GM23338 (cell line): ENCODE data around the gene CCDC38. TPM values are rescaled to one million over a fixed set of nuclear protein-coding genes. Genes with fewer than 3 reads are reported as not detected.

Source experiments
- ATAC-seq: fragments of 200-7000 bp; cut with Tn5 transposase; 3 replicates; pipeline ENCODE4 v1.9.1; 2020
- DNase-seq: peaks from one replicate; pipeline ENCODE4 v3.0.0-alpha.2; 2015; ENCODE audit warnings: low spot score
- H2AFZ ChIP-seq: fragments of 200-600 bp; sonication (generic); 2 replicates; pipeline ENCODE4 v1.8.0; 2016; ENCODE audit warnings: antibody characterized with exemption, mild to moderate bottlenecking, moderate library complexity
- H3F3A ChIP-seq: fragments of 200-600 bp; sonication (generic); replicated peaks from 2 replicates; pipeline ENCODE4 v1.8.0; 2017; ENCODE audit warnings: antibody characterized with exemption, mixed run types, low read depth
- H3K27ac ChIP-seq: fragments of 200-600 bp; sonication (generic); 2 replicates; pipeline ENCODE4 v1.6.1; 2016; ENCODE audit warnings: low read depth
- H3K27me3 ChIP-seq: fragments of 200-600 bp; sonication (generic); 2 replicates; pipeline ENCODE4 v1.8.0; 2016; ENCODE audit warnings: mild to moderate bottlenecking, mixed run types, moderate library complexity; ENCODE audit not compliant: insufficient read depth
- H3K36me3 ChIP-seq: fragments of 200-600 bp; sonication (generic); 2 replicates; pipeline ENCODE4 v1.8.0; 2016; ENCODE audit warnings: mild to moderate bottlenecking; ENCODE audit not compliant: insufficient read depth
- H3K4me1 ChIP-seq: fragments of 200-600 bp; sonication (generic); 2 replicates; pipeline ENCODE4 v1.8.0; 2016; ENCODE audit warnings: mild to moderate bottlenecking, moderate library complexity; ENCODE audit not compliant: insufficient read depth
- H3K4me2 ChIP-seq: fragments of 200-600 bp; sonication (generic); 2 replicates; pipeline ENCODE4 v1.7.1; 2017; ENCODE audit warnings: mixed run types
- H3K4me3 ChIP-seq: fragments of 200-600 bp; sonication (generic); 2 replicates; pipeline ENCODE4 v1.6.1; 2016; ENCODE audit warnings: mixed run types
- H3K79me2 ChIP-seq: fragments of 200-600 bp; sonication (generic); replicated peaks from 2 replicates; pipeline ENCODE4 v1.8.0; 2017; ENCODE audit warnings: mild to moderate bottlenecking; ENCODE audit not compliant: insufficient read depth
- H3K9me2 ChIP-seq: fragments of 200-600 bp; sonication (generic); 2 replicates; pipeline ENCODE4 v1.8.0; 2017; ENCODE audit not compliant: insufficient read depth
- H4K20me1 ChIP-seq: fragments of 200-600 bp; sonication (generic); replicated peaks from 2 replicates; pipeline ENCODE4 v1.8.0; 2017; ENCODE audit warnings: mild to moderate bottlenecking; ENCODE audit not compliant: insufficient read depth
- H3K27ac Mint-ChIP-seq: 2 replicates; pipeline ENCODE4 v1.8.0; 2020; ENCODE audit warnings: inconsistent platforms, mild to moderate bottlenecking, moderate library complexity, mixed read lengths
- H3K27me3 Mint-ChIP-seq: 3 replicates; pipeline ENCODE4 v1.8.0; 2022; ENCODE audit warnings: low read depth, mild to moderate bottlenecking, moderate library complexity, mixed read lengths, inconsistent platforms; ENCODE audit not compliant: insufficient read depth, poor library complexity
- H3K36me3 Mint-ChIP-seq: 3 replicates; pipeline ENCODE4 v1.8.0; 2021; ENCODE audit warnings: low read depth, mild to moderate bottlenecking, inconsistent platforms, moderate library complexity, mixed read lengths
- H3K4me1 Mint-ChIP-seq: 3 replicates; pipeline ENCODE4 v1.8.0; 2020; ENCODE audit warnings: mild to moderate bottlenecking, inconsistent platforms, mixed read lengths
- H3K4me3 Mint-ChIP-seq: 3 replicates; pipeline ENCODE4 v1.8.0; 2021; ENCODE audit warnings: moderate library complexity, mild to moderate bottlenecking, inconsistent platforms, mixed read lengths
- H3K9me3 Mint-ChIP-seq: 3 replicates; pipeline ENCODE4 v1.8.0; 2020; ENCODE audit warnings: moderate library complexity, mild to moderate bottlenecking, inconsistent platforms, mixed read lengths
- CREB1 ChIP-seq: fragments of 250-450 bp; sonication (Bioruptor Pico); IDR thresholded peaks from 2 replicates; pipeline ENCODE4 v1.5.0; 2020; ENCODE audit warnings: low read depth, mild to moderate bottlenecking, moderate library complexity
- CTCF ChIP-seq, 2 experiments: fragments of 200-600 bp in 1 of 2; sonication (generic) in 1 of 2; conservative IDR thresholded peaks; 2 replicates each; pipeline versions ENCODE4 v1.5.1 to v1.6.1; 2016 to 2017; ENCODE audit warnings: antibody characterized with exemption in 2 of 2, low read depth in 2 of 2, mild to moderate bottlenecking in 2 of 2, moderate library complexity in 1 of 2
- ETS1 ChIP-seq: IDR thresholded peaks from 2 replicates; pipeline ENCODE4 v1.6.1; 2016; ENCODE audit warnings: antibody characterized with exemption
- EZH2 ChIP-seq: fragments of 200-600 bp; sonication (generic); IDR thresholded peaks from one replicate; pipeline ENCODE4 v1.8.0; 2017; ENCODE audit warnings: antibody characterized with exemption, mild to moderate bottlenecking, low read depth; ENCODE audit not compliant: unreplicated experiment
- EZH2phosphoT487 ChIP-seq: fragments of 200-600 bp; sonication (generic); IDR thresholded peaks from one replicate; pipeline ENCODE4 v1.8.1; 2018; ENCODE audit warnings: antibody characterized with exemption; ENCODE audit not compliant: unreplicated experiment
- JUNB ChIP-seq: IDR thresholded peaks from one replicate; pipeline ENCODE4 v1.6.1; 2016; ENCODE audit warnings: antibody characterized with exemption; ENCODE audit not compliant: unreplicated experiment
- STAT1 ChIP-seq: IDR thresholded peaks from one replicate; pipeline ENCODE4 v1.6.1; 2016; ENCODE audit warnings: antibody characterized with exemption; ENCODE audit not compliant: unreplicated experiment
- ZNF331 ChIP-seq: fragments of 250-450 bp; sonication (Bioruptor Pico); IDR thresholded peaks from 2 replicates; pipeline ENCODE4 v1.5.0; 2020; ENCODE audit warnings: low read depth, mild to moderate bottlenecking, moderate library complexity
- ZNF462 ChIP-seq: fragments of 250-450 bp; sonication (Bioruptor Pico); IDR thresholded peaks from 2 replicates; pipeline ENCODE4 v1.5.0; 2020; ENCODE audit warnings: mild to moderate bottlenecking, moderate library complexity
- polyA plus RNA-seq: library from polyadenylated mRNA; unstranded; fragments of >200 nt; fragmentation: Nextera tagmentation; extraction: Ambion mirVana; gene quantifications from 2 replicates; pipeline ENCODE4 v1.2.1, GENCODE V29; 2016
- total RNA-seq: library from RNA; depleted of rRNA; stranded (reverse); fragments of >200 nt; shearing (Covaris generic); gene quantifications from 2 replicates; pipeline ENCODE4 v1.2.3, GENCODE V29; 2014

The CCDC38 gene
- total and polyA plus RNA-seq, 2 experiments from 2014 or later: not detected

GRCh38 chr12:95972832-95973456, 30.5 kb upstream of the CCDC38 start (continued):
- TF ChIP-seq ZNF462 (CRISPR knock-in tag): no peak
- no peak for TF ChIP-seq ETS1
- no peak for TF ChIP-seq EZH2
- no peak for TF ChIP-seq STAT1
- no peak for TF ChIP-seq JUNB
- no peak for TF ChIP-seq ZNF331 (CRISPR knock-in tag)

GRCh38 chr12:95970905-95971304, 28.5 kb upstream of the CCDC38 start:
- Histone ChIP-seq H3K4me2 (0 out of 2 replicates have a peak overlapping the region, but pooled peaks have one; percentile 4), H3K36me3 (no peaks in the 10 kb centered on the region), H3K79me2 (no peaks in the 10 kb centered on the region), H3K4me3 (no peak overlapping the region), H3K4me1 (0 out of 2 replicates have a peak, but pooled peaks cover 3% of the 10 kb centered on the region), H3F3A (no peaks in the 10 kb centered on the region), H3K27me3 (no peaks in the 10 kb centered on the region), H4K20me1 (no peaks in the 10 kb centered on the region), H3K9me2 (no peaks in the 10 kb centered on the region), H2AFZ (peak overlapping the region; percentile 69; the same call in 1 of the 2 replicates), H3K27ac (peak overlapping the region; percentile 70; the same call in 1 of the 2 replicates)
- DNase-seq: peak; percentile 83
- H3K9me3 Mint-ChIP-seq: peaks cover 11% of the 10 kb centered on the region
- peak; percentile 99 for ATAC-seq
- H3K4me3 Mint-ChIP-seq: peak overlapping the region; percentile 18; the same call in 1 of the 3 replicates
- peaks cover 15% of the 10 kb centered on the region for H3K4me1 Mint-ChIP-seq
- peaks cover 4% of the 10 kb centered on the region for H3K27me3 Mint-ChIP-seq
- H3K36me3 Mint-ChIP-seq: peaks cover 11% of the 10 kb centered on the region
- peak overlapping the region; percentile 63 for H3K27ac Mint-ChIP-seq
- TF ChIP-seq JUNB: no peak
- no peak for TF ChIP-seq STAT1
- peak; percentile 38; the same call in 1 of the 2 replicates for TF ChIP-seq CREB1 (CRISPR knock-in tag)
- no peak for TF ChIP-seq EZH2phosphoT487
- no peak for TF ChIP-seq CTCF (conservative IDR thresholded peaks at IDR 0.05; ENCODE audit: low read depth in 2 of 2)
